NCI-H774 (cell line): ENCODE data around the gene GORAB.

Experiments used
- DNase-seq: peaks from one replicate; lab custom pipeline; 2025; lab: John Stamatoyannopoulos, UW

Gene GORAB

DNA sequence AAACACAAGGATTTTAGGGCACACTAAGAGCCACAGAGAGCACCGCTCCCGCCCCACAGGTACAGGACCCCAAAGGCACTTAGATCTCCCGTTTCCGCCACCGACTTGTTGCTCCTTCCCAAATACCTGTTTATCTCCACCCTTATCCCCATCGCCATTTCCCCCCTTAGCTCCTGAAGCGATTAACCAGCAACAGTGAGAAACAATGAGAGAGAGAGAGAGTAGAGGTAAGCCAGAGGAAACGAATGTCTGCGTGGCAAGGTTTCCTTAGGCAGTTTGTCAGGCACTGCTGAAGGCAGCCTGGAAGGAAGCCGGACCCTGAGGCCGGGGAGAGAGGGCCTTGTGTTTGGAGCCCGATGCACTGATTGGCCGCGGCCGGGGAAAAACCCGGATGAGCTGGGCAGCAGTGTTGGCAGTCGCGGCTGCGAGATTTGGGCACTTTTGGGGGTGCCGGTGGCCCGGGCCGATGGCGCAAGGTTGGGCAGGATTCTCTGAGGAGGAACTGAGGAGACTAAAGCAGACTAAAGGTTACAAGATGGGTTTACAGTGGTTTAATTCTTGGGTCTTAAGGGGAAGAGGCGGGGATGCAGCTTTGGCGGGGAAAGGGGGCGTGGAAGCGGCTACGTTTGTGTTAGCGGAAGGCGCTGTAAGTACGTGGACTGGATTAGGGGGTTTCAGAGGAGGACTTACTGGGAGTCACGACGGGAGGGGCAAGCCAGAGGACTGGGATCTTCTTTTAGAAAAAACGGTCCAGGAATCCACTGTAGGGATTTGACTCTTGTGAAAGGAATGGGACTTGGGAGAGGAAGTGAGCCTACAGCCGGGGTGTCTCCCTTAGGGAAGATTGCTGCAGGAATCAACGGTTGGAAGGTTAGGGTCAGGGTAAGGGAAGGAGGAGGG is at the start of gene GORAB:
GORAB (plus strand) TSS at position 409 of the 900 bp plus-strand sequence; CDS start at position 467, 58 bp downstream.
- peak; percentile 88 for DNase-seq

DNA sequence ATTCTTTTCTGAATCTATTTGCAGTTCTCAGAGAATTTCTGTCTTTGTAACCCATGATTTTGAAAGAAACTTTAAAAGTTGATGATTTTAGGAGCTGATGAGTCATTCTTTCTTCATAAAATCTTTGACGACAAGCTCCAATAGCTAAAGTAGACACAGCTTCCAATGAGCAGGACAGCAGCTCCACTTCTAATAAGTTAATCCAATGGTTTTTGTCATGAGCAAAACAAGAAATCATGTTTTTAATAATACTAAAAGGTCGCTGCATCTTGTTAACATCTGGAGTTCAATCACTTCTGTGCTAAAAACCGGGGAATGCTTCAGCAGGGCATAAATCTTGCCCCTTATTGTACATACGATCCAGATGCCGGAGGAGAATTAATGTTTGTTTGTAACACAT is 48.9 kb upstream of the GORAB start:
- no peak for DNase-seq

GRCh38 chr1:170487503-170487902 is 44.5 kb upstream of the GORAB start:
- DNase-seq = no peak

DNA sequence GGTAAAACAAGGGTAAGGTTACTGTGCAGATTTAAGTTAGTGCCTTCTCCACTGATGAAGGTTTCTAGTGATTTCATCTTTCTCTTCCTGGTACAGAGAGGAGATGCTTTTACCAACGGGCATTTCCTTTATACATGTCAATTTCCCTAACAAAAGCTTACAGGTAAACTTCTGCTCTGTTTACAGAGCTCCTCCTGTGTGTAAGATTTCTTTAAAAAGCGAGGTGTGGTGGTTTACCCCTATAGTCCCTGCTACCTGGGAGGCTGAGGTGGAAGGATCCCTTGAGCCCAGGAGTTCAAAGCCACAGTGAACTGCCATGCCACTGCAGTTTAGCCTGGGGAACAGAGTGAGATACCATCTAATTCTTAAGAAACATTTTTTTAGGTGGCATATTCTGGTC is 40.7 kb upstream of the GORAB start:
- DNase-seq = no peak

GRCh38 chr1:170494369-170494768 is 37.6 kb upstream of the GORAB start:
- no peak for DNase-seq

GRCh38 chr1:170495006-170495405 is 37.0 kb upstream of the GORAB start:
- no peak for DNase-seq

DNA sequence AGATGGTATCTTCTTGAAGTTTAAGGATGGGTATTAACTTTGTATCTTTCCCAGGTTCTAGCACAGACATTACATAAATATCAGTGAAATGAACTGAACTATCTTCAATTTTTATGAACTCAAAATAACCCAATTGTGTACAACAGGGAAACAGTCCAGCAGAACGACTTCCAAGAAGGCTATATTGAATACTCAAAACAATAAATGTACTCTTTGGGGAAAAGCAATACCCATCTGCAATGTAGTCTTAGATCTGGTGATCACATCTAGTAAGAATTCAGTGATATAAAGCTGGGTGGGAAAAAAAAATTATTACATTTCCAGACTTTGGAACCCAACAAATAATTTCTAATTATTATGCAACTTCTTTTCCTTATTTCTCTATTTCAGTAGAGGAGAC is 33.1 kb upstream of the GORAB start:
- DNase-seq = no peak

- DNase-seq = no peak
Observed at GRCh38 chr1:170503665-170504064, 28.3 kb upstream of the GORAB start.

DNA sequence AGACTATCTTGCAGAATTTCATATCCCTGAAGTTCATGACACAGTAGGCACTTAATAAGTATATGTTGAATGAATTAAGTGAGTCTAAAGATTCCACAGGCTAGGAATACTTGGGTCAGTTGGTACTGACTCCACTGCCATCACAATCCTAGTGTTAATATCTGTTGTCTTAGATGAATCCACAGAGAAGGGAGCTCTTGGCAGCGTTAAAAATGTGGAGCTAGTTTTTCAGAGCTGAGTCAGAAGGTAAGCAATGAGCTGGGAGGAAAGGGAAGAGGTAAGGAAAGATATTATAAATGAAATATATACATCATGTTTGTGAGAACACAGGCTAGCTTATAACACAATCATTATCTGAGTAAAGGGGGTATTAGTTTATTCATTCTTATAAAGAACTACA is 21.8 kb upstream of the GORAB start:
- no peak for DNase-seq

DNA sequence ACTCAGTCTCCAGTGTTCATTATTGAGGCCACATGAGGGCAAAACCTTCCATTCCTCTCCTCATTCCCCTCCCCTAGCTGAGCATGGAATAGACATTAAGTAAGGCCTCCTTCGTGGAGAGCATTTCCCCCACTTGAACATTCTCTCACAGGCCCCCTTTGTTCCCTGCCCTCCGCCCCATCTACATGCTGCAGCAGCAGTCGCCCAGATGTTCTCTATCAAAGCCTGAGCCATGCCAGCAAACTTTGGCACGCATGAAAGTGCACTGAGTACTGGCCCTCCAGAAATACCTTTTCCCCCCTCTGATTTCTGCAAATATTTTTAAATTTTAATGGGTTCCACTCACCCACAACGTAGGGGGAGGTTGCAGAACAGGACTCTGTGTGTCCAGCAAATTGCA is 20.9 kb upstream of the GORAB start:
- no peak for DNase-seq

- no peak for DNase-seq
Observed at GRCh38 chr1:170513138-170513537, 18.8 kb upstream of the GORAB start.

DNA sequence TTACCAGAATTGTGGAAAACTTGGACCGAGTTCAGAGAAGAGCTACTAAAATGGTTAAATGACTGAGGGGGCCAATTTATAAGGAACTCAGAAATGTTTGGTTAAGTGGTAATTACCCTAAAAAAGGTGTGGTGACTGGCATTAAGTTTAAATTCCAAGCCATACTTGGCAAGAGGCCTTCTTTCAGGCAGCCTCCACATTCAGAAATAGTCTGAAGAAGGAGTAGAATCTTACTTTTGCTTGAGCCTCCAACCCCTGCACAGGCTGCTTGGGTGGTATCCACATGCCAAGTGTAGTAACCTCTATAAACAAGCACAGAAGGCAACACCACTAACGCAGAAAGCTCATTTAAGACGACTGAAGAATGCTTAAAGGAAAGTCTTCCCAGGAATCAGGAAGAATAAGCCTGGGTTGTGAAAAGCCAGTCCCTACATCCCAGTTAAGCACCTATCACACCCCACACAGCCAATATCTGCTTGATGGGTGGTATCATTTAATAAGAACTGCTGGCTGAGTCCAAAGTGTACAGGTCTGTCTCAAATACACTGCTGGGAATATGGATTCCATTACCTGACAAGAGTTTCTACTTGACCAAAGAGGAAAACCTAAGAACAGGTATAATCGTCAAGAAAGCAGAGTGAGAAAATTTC is 13.7 kb upstream of the GORAB start:
- no peak for DNase-seq

GRCh38 chr1:170518965-170519364 is 13.0 kb upstream of the GORAB start:
- no peak for DNase-seq

- DNase-seq = no peak
Observed at GRCh38 chr1:170520601-170521000, 11.4 kb upstream of the GORAB start.

- no peak for DNase-seq
Observed at GRCh38 chr1:170521818-170522217, 10.1 kb upstream of the GORAB start.

GRCh38 chr1:170530972-170531757 is 801 bp upstream of the GORAB start:
- DNase-seq = no peak

DNA sequence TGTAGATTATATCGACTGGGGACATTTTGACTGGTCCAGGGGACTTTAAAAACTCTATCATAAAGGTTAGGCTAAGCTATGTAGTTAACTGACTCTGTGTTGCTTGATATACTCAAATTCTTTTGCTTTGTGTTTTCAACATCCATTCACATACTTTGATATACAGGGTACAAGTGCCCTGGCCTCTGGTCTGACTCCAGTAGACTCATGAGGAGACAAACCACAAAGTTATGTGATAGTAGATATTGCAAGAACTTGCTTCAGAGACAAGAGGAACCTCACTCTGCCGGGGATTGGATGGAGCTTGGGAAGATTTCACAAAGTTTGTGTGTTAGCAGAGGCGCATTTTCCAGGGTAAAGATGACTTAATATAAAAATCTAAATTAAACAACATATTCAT is 1.3 kb downstream of the GORAB start:
- DNase-seq = no peak

DNA sequence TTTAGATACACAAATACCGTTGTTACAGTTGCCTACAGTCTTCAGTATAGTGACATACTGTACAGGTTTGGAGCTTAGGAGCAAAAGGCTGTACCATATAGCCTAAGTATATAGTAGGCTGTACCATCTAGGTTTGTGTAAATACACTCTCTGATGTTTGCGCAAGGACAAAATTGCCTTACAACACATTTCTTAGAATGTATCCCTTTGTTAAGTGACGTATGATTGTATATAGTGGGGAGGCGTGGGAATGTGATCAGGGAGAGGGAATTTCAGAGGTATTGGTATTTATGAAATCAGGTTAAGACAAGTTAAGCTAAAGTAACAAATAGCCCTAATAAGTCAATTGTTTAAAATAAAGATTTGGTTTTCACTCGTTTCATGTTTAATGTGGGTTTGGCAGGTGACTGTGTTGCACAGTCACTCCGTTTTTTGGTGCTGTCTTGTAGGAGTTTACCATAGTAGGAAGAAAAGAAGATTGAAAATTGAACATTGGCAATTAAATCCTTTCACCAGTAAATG is 2.7 kb downstream of the GORAB start:
- no peak for DNase-seq

- no peak for DNase-seq
Observed at GRCh38 chr1:170535418-170535817, 3.5 kb downstream of the GORAB start.

- DNase-seq = no peak
Observed at GRCh38 chr1:170536924-170537551, 5.1 kb downstream of the GORAB start.

DNA sequence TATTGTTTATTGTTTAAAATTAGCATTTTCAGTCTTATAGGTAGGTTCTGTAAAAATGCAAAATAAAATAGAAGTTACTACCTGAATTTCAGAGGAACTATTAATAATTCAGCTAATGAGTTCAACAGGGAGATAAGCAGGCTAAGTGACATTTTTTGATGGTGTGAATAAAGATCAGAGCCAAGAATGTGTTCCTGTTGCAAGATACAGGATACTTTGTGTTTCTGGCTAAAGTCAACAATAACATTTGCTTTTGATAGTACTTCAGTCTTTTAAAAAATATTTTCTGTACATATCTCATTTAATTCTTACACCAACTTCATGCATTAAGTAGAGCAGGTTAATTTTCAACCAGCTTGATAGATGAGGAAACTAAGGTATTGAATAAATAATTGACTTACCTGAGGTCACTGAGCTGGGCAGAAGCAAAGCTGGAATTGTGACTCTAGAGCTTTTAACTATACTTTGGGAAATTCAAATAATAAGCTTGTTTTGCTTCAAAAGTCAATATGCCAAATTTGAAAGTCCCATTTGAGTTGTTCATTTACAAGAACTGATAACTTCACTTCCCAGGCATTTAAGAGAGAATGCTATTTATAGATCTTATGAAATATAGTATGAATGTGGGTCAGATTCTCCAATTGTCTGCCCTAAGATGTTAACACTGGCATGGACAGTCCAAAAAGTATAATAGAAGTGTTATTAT is 6.0 kb downstream of the GORAB start:
- DNase-seq = no peak
